GM06990 (cell line): Measurements from ENCODE around the gene CNIH3.

ENCODE experiments used
- DNase-seq: peaks from one replicate; pipeline ENCODE4 v3.0.0-alpha.2; 2011; ENCODE audit not compliant: insufficient read length; ENCODE audit errors: extremely low read depth
- H3K27me3 ChIP-seq: replicated peaks from 2 replicates; pipeline ENCODE4 v1.6.0; 2011; ENCODE audit warnings: low read length; ENCODE audit not compliant: control insufficient read depth, insufficient read depth
- H3K36me3 ChIP-seq: 2 replicates; pipeline ENCODE4 v1.5.1; 2011; ENCODE audit warnings: low read length; ENCODE audit not compliant: control insufficient read depth, insufficient read depth
- H3K4me3 ChIP-seq: replicated peaks from 2 replicates; pipeline ENCODE4 v1.5.1; 2011; ENCODE audit warnings: low read depth, mild to moderate bottlenecking, control low read depth, low read length
- TF ChIP-seq, protein P1 (sequence below): IDR thresholded peaks from 2 replicates; pipeline ENCODE4 v1.5.1; 2011; ENCODE audit warnings: low read length, control low read depth, mild to moderate bottlenecking, inconsistent platforms; ENCODE audit not compliant: insufficient read depth, poor library complexity, severe bottlenecking

CNIH3 gene

DNA sequence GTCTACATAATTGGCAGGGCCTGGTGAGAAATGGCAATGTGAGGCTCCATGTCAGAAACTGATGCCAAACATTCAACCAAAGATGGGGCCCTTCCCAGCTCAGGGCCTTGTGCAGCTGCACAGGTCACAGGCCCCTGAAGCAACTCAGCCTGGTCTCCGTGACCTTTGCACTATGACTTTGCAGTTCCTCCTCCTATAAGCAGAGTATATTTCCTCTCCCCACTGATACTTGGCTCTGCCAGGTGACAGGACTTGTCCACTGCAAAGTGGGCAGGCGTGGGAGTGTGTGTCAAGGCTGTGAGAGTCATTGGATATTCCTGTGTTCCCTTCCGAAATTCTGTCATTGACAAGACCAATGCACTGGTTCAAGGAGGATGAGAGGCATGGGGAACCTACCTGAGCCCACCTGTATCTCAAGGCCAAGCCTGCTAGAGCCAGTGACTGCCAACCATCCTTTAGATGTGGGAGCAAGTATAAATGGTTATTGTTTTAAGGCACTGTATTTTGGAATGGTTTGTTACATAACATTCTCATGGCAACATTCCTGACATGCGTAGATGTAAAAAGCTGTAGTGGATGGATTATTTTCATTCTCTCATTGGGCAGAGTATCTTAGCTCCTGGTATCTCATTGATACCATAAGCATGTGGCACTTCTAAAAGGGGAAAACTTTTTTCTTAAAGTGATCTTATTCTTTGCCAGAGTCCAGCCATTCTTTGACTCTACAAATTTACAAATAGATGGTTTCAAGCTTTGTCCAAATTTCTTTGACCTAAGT lies 75.2 kb downstream of the CNIH3 start:
- TF ChIP-seq, protein P1, sequence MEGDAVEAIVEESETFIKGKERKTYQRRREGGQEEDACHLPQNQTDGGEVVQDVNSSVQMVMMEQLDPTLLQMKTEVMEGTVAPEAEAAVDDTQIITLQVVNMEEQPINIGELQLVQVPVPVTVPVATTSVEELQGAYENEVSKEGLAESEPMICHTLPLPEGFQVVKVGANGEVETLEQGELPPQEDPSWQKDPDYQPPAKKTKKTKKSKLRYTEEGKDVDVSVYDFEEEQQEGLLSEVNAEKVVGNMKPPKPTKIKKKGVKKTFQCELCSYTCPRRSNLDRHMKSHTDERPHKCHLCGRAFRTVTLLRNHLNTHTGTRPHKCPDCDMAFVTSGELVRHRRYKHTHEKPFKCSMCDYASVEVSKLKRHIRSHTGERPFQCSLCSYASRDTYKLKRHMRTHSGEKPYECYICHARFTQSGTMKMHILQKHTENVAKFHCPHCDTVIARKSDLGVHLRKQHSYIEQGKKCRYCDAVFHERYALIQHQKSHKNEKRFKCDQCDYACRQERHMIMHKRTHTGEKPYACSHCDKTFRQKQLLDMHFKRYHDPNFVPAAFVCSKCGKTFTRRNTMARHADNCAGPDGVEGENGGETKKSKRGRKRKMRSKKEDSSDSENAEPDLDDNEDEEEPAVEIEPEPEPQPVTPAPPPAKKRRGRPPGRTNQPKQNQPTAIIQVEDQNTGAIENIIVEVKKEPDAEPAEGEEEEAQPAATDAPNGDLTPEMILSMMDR, result no peak
- Histone ChIP-seq H3K4me3 (no peak overlapping the region), H3K27me3 (no peaks in the 10 kb centered on the region; the same call in 1 of the 2 replicates), H3K36me3 (no peaks in the 10 kb centered on the region)
- no peak for DNase-seq

DNA sequence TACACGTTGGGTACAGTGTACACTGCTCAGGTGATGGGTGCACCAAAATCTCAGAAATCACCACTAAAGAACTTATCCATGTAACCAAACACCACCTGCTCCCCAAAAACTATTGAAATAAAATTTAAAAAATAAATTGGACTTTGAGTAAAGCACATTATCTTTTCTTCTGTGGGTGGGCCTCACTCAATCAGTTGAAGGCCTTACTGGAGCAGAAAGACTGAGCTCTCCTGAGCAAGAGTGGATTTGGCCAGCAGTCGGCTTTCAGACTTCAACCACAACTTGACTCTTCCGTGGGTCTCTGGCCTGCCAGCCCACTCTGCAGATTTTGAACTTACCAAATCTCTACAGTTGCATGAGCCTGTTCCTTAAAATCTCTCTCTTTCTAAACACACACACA lies 78.9 kb downstream of the CNIH3 start:
- TF ChIP-seq, protein P1, result no peak
- Histone ChIP-seq H3K36me3 (no peaks in the 10 kb centered on the region), H3K27me3 (no peaks in the 10 kb centered on the region; the same call in 1 of the 2 replicates), H3K4me3 (no peak overlapping the region)
- DNase-seq, result no peak

DNA sequence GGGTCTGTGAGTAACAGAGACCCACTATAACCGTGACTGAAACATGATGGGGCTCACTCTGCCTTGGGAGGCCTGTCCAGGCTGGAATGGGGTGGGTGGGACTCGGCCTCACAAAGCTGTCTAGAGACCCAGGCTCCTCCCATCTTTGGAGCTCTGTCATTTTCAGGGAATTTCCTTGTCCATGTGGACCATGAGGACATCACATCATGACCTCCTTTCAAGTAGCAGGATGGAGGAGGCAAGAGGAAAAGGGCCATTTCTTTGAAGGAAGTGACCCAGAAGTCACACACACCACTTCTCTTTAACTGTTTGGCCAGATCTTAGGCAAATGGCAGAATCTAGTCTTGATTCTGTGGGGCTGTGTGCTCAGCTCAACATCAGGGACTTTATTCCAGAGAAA lies 79.9 kb downstream of the CNIH3 start:
- no peaks in the 10 kb centered on the region for H3K36me3 ChIP-seq
- no peak for DNase-seq
- TF ChIP-seq, protein P1, result no peak
- no peaks in the 10 kb centered on the region; the same call in 1 of the 2 replicates for H3K27me3 ChIP-seq
- no peak overlapping the region for H3K4me3 ChIP-seq

DNA sequence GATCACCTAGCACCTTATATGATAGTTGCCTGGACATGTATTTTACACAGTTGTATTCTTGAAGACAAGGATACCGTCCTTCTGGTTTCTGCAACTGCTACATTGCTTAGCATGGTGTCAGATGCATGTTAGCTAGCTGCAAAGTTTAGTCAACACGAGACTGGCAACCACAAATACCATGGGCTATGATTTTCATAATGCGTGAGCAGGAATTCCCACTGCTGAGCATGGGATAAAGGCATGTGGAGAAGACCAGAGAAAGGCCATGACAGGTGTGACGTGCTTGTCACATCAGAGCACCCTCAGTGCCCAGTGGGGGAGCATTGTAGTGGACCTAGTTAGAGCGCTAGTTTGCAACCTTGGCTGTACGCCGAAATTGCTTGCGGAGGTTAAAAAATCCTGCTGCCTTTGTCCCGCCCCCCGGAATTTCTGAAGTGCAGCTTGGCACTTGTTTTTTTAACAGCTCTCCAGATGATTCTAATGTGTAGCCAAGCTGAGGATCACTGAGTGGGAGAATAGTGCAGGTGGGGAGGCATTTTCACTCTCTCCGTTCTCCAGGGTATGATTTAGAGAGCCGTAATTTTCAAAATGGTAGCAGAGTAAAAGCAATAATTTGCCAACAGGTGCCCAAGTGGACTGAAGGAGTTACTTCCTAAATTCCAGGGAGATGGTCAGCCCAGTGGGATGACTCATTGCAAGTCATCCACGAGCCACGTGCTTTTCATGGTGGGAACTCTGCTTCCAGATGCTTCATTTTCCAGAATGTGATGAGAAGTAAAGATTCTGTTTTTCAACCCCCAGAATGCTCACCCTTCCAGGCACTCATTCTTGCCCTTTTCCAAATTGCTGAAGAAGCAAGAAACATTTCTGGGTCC lies 81.0 kb downstream of the CNIH3 start:
- TF ChIP-seq, protein P1, result no peak
- Histone ChIP-seq H3K36me3 (no peaks in the 10 kb centered on the region), H3K27me3 (no peaks in the 10 kb centered on the region; the same call in 1 of the 2 replicates), H3K4me3 (no peak overlapping the region)
- no peak for DNase-seq

DNA sequence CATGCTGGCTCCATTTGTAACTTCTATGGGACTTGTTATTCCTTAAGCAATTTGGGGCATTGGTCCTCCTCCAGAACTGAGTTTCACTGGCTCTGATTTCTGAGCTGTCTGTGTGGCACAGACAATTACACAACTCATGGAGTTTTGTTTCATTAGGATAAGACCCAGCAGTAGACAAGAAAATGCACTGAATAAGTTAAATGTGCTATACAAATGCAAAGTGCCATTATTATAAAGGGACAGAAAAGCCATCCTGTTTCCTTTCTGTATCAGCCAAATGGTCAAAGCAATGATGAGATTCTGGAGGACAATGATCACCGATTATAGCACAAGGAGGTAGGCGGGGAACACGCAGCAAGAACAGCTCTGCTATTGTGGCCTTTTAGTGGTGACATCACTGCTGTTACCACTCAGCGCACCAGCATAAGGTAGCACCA lies 81.9 kb downstream of the CNIH3 start:
- Histone ChIP-seq H3K4me3 (no peak overlapping the region), H3K27me3 (no peaks in the 10 kb centered on the region; the same call in 1 of the 2 replicates), H3K36me3 (no peaks in the 10 kb centered on the region)
- TF ChIP-seq, protein P1, result no peak
- no peak for DNase-seq
